H9 (cell line): ENCODE measurements around the gene MYO1D. TPM values are rescaled to one million over a fixed set of nuclear protein-coding genes. Genes with fewer than 3 reads are reported as not detected.

Experiments
- DNase-seq: peaks from one replicate; pipeline ENCODE4 v3.0.0-alpha.2; 2017
- H2AFZ ChIP-seq: one replicate; pipeline ENCODE4 v1.6.1; 2013; ENCODE audit warnings: mild to moderate bottlenecking, low read length, control low read depth, moderate library complexity
- H2AK5ac ChIP-seq: 2 replicates; pipeline ENCODE4 v1.6.1; 2013; ENCODE audit warnings: low read length, control low read depth, mixed read lengths; ENCODE audit not compliant: insufficient read length
- H2BK120ac ChIP-seq: one replicate; pipeline ENCODE4 v1.6.1; 2013; ENCODE audit warnings: low read depth, mild to moderate bottlenecking, low read length, control low read depth, inconsistent platforms; ENCODE audit not compliant: poor library complexity, severe bottlenecking
- H2BK12ac ChIP-seq: 2 replicates; pipeline ENCODE4 v1.6.1; 2013; ENCODE audit warnings: low read length, control low read depth, mixed read lengths, low read depth; ENCODE audit not compliant: insufficient read length
- H2BK15ac ChIP-seq: 2 replicates; pipeline ENCODE4 v1.6.1; 2013; ENCODE audit warnings: low read depth, low read length, control low read depth
- H2BK20ac ChIP-seq: one replicate; pipeline ENCODE4 v1.6.1; 2013; ENCODE audit warnings: low read depth, mild to moderate bottlenecking, low read length, control low read depth, inconsistent platforms; ENCODE audit not compliant: poor library complexity, severe bottlenecking
- H2BK5ac ChIP-seq: 2 replicates; pipeline ENCODE4 v1.6.1; 2013; ENCODE audit warnings: low read length, control low read depth, mixed read lengths; ENCODE audit not compliant: insufficient read length
- H3K14ac ChIP-seq: 2 replicates; pipeline ENCODE4 v1.6.1; 2013; ENCODE audit warnings: low read length, control low read depth; ENCODE audit not compliant: insufficient read depth
- H3K18ac ChIP-seq: 2 replicates; pipeline ENCODE4 v1.6.1; 2013; ENCODE audit warnings: low read depth, mild to moderate bottlenecking, mixed read lengths, low read length, control low read depth; ENCODE audit not compliant: insufficient read length
- H3K23ac ChIP-seq: 2 replicates; pipeline ENCODE4 v1.6.1; 2013; ENCODE audit warnings: low read length, control low read depth, mixed read lengths, low read depth; ENCODE audit not compliant: insufficient read length
- H3K23me2 ChIP-seq: 2 replicates; pipeline ENCODE4 v1.6.1; 2013; ENCODE audit warnings: low read depth, mild to moderate bottlenecking, mixed read lengths, low read length, control low read depth; ENCODE audit not compliant: insufficient read length, poor library complexity, severe bottlenecking
- H3K27ac ChIP-seq: 2 replicates; pipeline ENCODE4 v1.5.1; 2013; ENCODE audit warnings: low read length, control low read depth, mixed read lengths, low read depth; ENCODE audit not compliant: insufficient read length
- H3K27me3 ChIP-seq: 2 replicates; pipeline ENCODE4 v1.6.1; 2013; ENCODE audit warnings: low read length, control low read depth, inconsistent platforms; ENCODE audit not compliant: insufficient read depth
- H3K4ac ChIP-seq: 2 replicates; pipeline ENCODE4 v1.6.1; 2013; ENCODE audit warnings: low read depth, mild to moderate bottlenecking, control low read depth, inconsistent platforms, low read length, moderate library complexity
- H3K4me1 ChIP-seq: 2 replicates; pipeline ENCODE4 v1.6.1; 2013; ENCODE audit warnings: low read length, control low read depth, inconsistent platforms; ENCODE audit not compliant: insufficient read depth
- H3K4me2 ChIP-seq: 2 replicates; pipeline ENCODE4 v1.6.1; 2013; ENCODE audit warnings: low read length, control low read depth, mixed read lengths; ENCODE audit not compliant: insufficient read length, insufficient read depth
- H3K56ac ChIP-seq: 2 replicates; pipeline ENCODE4 v1.6.1; 2013; ENCODE audit warnings: low read depth, mild to moderate bottlenecking, mixed read lengths, low read length, control low read depth; ENCODE audit not compliant: insufficient read length
- H3K79me1 ChIP-seq: 2 replicates; pipeline ENCODE4 v1.6.1; 2013; ENCODE audit warnings: low read depth, mild to moderate bottlenecking, moderate library complexity, low read length, control low read depth, inconsistent platforms; ENCODE audit not compliant: insufficient read depth, poor library complexity, severe bottlenecking
- H3K79me2 ChIP-seq: 2 replicates; pipeline ENCODE4 v1.6.1; 2013; ENCODE audit warnings: low read length, control low read depth, inconsistent platforms; ENCODE audit not compliant: insufficient read depth
- H3K9ac ChIP-seq: 2 replicates; pipeline ENCODE4 v1.6.1; 2013; ENCODE audit warnings: low read length, control low read depth, mixed read lengths; ENCODE audit not compliant: insufficient read length; ENCODE audit errors: extremely low read depth
- H3K9me3 ChIP-seq: one replicate; pipeline ENCODE4 v1.6.1; 2013; ENCODE audit warnings: low read depth, low read length, inconsistent platforms; ENCODE audit not compliant: control insufficient read depth
- H3T11ph ChIP-seq: one replicate; pipeline ENCODE4 v1.6.1; 2013; ENCODE audit warnings: mild to moderate bottlenecking, low read length, control low read depth, inconsistent platforms
- H4K20me1 ChIP-seq: one replicate; pipeline ENCODE4 v1.6.1; 2013; ENCODE audit not compliant: control insufficient read depth, insufficient read length, insufficient read depth
- H4K5ac ChIP-seq: 2 replicates; pipeline ENCODE4 v1.6.1; 2013; ENCODE audit warnings: low read depth, mild to moderate bottlenecking, mixed read lengths, low read length, control low read depth; ENCODE audit not compliant: insufficient read length
- H4K8ac ChIP-seq: replicated peaks from 2 replicates; pipeline ENCODE4 v1.6.1; 2013; ENCODE audit warnings: low read length, control low read depth, mixed read lengths, low read depth; ENCODE audit not compliant: insufficient read length
- H4K91ac ChIP-seq: 2 replicates; pipeline ENCODE4 v1.6.1; 2013; ENCODE audit warnings: low read depth, mild to moderate bottlenecking, moderate library complexity, mixed read lengths, low read length, control low read depth; ENCODE audit not compliant: insufficient read length
- H3K27ac Mint-ChIP-seq, 3 experiments: 2 replicates in 2 of 3; 3 replicates in 1 of 3; pipeline ENCODE4 v1.8.0; 2020 to 2021; ENCODE audit warnings: mixed read lengths in 3 of 3, mild to moderate bottlenecking in 1 of 3, moderate library complexity in 1 of 3
- H3K27me3 Mint-ChIP-seq: 2 replicates; pipeline ENCODE4 v1.8.0; 2021; ENCODE audit warnings: low read depth, mild to moderate bottlenecking, moderate library complexity, mixed read lengths
- H3K36me3 Mint-ChIP-seq, 3 experiments: 2 replicates in 2 of 3; 3 replicates in 1 of 3; pipeline ENCODE4 v1.8.0; 2020 to 2021; ENCODE audit warnings: low read depth in 3 of 3, mixed read lengths in 3 of 3; ENCODE audit not compliant: insufficient read depth in 1 of 3
- H3K4me1 Mint-ChIP-seq, 2 experiments: 2 replicates each; pipeline ENCODE4 v1.8.0; 2020; ENCODE audit warnings: mixed read lengths in 2 of 2
- H3K4me3 Mint-ChIP-seq, 2 experiments: 2 replicates in 1 of 2; 3 replicates in 1 of 2; pipeline ENCODE4 v1.8.0; 2020 to 2021; ENCODE audit warnings: mild to moderate bottlenecking in 2 of 2, mixed read lengths in 2 of 2, moderate library complexity in 1 of 2
- H3K9me3 Mint-ChIP-seq, 2 experiments: 2 replicates in 1 of 2; 3 replicates in 1 of 2; pipeline ENCODE4 v1.8.0; 2020; ENCODE audit warnings: mild to moderate bottlenecking in 2 of 2, mixed read lengths in 2 of 2, moderate library complexity in 1 of 2
- CTCF ChIP-seq: fragments of 200-600 bp; sonication (generic); conservative IDR thresholded peaks from 3 replicates; pipeline ENCODE4 v1.8.0; 2021; ENCODE audit warnings: antibody characterized with exemption, mild to moderate bottlenecking
- WGBS: extraction: QIAGEN DNeasy Blood & Tissue Kit; methylation state at CpG from one replicate; pipeline ENCODE4 v1.1.7; 2013; ENCODE audit warnings: missing lambda C conversion rate, low lambda C conversion rate, mixed read lengths; ENCODE audit not compliant: insufficient read length; ENCODE audit errors: extremely low coverage; 5-methylcytosine and 5-hydroxymethylcytosine counted together
- total RNA-seq: library from RNA; stranded (reverse); gene quantifications from 2 replicates; pipeline ENCODE4 v1.2.1, GENCODE V29; 2021

The MYO1D gene
- total RNA-seq, 1 experiment from 2014 or later: 19.0 TPM

- Histone ChIP-seq H2BK120ac (no peak overlapping the region), H3T11ph (no peak overlapping the region), H3K56ac (no peak overlapping the region), H4K91ac (no peak overlapping the region), H2BK15ac (no peak overlapping the region), H2AFZ (no peak overlapping the region), H3K4ac (no peak overlapping the region), H4K5ac (no peak overlapping the region), H3K27me3 (no peaks in the 10 kb centered on the region), H2BK12ac (no peak overlapping the region), H3K14ac (no peak overlapping the region), H3K23me2 (no peaks in the 10 kb centered on the region), H3K79me1 (no peaks in the 10 kb centered on the region), H3K27ac (no peak overlapping the region), H4K20me1 (no peaks in the 10 kb centered on the region), H3K18ac (no peak overlapping the region), H2BK20ac (no peak overlapping the region), H3K79me2 (no peaks in the 10 kb centered on the region), H4K8ac (no peak overlapping the region), H2BK5ac (no peak overlapping the region), H3K4me2 (no peak overlapping the region), H3K4me1 (0 out of 2 replicates have a peak, but pooled peaks cover 1% of the 10 kb centered on the region), H3K23ac (no peak overlapping the region), H3K9me3 (no peaks in the 10 kb centered on the region), H3K9ac (no peak overlapping the region), H2AK5ac (no peak overlapping the region)
- Mint-ChIP-seq H3K27me3 (no peaks in the 10 kb centered on the region; the same call in 1 of the 2 replicates), H3K4me1 (peaks cover 14 to 15% of the 10 kb centered on the region in 2 experiments), H3K4me3 (no peak overlapping the region), H3K27ac (no peak overlapping the region), H3K36me3 (no peaks in the 10 kb centered on the region), H3K9me3 (no peaks in the 10 kb centered on the region)
- no peak for DNase-seq
- TF ChIP-seq CTCF: no peak
- WGBS: no CpG with 5 or more reads among the region's 3 CpGs
Measured at GRCh38 chr17:32553168-32553567, 323.8 kb downstream of the MYO1D start.
